Measurements from ENCODE around the gene CCL18. TPM values are rescaled to one million over a fixed set of nuclear protein-coding genes. Genes with fewer than 3 reads are reported as not detected.

The CCL18 gene
- total RNA-seq: not detected in 2 replicates

DNA sequence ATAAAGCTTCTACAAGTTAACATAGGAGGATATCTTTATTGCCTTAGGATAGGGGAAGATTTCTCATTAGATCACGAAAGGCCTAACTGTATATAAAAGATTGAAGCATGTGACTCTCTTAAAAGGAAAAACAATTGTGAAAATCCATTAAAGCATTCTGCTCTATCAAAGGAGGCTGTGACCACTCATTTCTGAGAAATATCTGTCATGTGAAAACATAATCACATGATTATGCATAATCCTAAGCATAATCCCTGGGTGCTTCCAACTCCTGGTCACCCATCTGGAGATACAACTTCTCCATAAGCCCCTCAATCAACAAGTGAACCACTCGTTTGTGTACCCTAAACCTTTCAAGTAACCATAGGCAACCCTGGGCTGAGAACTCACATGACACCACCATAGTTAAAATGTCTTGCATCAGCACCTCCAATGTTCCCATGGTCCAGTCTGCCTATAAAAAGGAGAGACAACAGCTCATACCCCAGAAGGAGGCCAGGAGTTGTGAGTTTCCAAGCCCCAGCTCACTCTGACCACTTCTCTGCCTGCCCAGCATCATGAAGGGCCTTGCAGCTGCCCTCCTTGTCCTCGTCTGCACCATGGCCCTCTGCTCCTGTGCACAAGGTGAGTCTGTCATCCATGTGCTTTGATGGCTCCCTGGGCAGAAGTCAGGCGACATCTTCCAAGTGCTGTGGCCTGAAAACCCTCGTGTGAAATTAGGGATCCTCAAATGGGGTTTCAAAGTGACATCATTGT, at the start of gene CCL18:
CCL18 (plus strand) TSS at position 487 of the 756 bp plus-strand sequence; CDS start at position 558, 71 bp downstream.

GRCh38 chr17:36017799-36018198, 46.3 kb upstream of the CCL18 start, which contains the start of gene CCL23:
Gene CCL23 (minus strand): TSS chr17:36017972. CDS start chr17:36017897, 75 bp downstream.

GRCh38 chr17:36089888-36090836, 26.1 kb downstream of the CCL18 start, which contains the start of gene CCL3:
Gene CCL3 (minus strand): TSS chr17:36090143. CDS start chr17:36090058, 85 bp downstream.

DNA sequence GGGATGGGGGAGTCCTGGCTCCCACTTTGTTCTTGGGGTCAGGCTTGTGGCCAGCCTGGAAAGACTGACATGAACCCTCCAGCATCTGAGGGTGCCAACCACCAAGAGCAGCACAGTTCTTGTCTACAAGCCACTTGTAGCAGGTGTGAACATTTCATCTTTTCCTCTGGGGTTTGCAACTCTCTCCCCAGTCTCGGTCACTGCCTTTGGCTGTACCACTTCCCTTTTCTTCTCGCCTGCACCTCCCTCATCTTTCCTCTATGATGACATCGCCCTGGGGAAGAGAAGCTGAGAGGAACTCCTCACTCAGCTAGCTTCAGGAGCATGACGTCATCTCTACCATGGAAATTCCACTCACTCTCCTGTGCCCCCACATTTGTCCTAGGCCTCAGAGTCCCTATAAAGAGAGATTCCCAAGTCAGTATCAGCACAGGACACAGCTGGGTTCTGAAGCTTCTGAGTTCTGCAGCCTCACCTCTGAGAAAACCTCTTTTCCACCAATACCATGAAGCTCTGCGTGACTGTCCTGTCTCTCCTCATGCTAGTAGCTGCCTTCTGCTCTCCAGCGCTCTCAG, 39.4 kb downstream of the CCL18 start, which contains the start of gene CCL4:
CCL4 (plus strand) TSS at position 427 of the 575 bp plus-strand sequence; CDS start at position 506, 79 bp downstream.

Other genes starting within 250 kb of the CCL18 start
- not detected in 2 replicates for gene HEATR9, start 195.4 kb upstream of the CCL18 start, total RNA-seq
- gene CCL5, start 183.9 kb upstream of the CCL18 start, total RNA-seq: under 0.01 and 1.8 TPM in 2 replicates
- 0.19 TPM in 1 of 2 replicates, not detected in the other for gene RDM1, start 133.5 kb upstream of the CCL18 start, total RNA-seq
- gene LYZL6, start 120.6 kb upstream of the CCL18 start, total RNA-seq: not detected in 2 replicates
- gene CCL16, start 82.8 kb upstream of the CCL18 start, total RNA-seq: 0.65 TPM in 1 of 2 replicates, not detected in the other
- gene CCL14, start 77.5 kb upstream of the CCL18 start, total RNA-seq: 4.4 and 11.5 TPM in 2 replicates
- not detected in 2 replicates for gene CCL15, start 62.7 kb upstream of the CCL18 start, total RNA-seq
- gene CCL23, start 46.3 kb upstream of the CCL18 start, total RNA-seq: 0.76 and 3.4 TPM in 2 replicates
- not detected in 2 replicates for gene CCL3, start 25.9 kb downstream of the CCL18 start, total RNA-seq
- not detected in 2 replicates for gene CCL4, start 39.6 kb downstream of the CCL18 start, total RNA-seq
- 0.97 and 2.6 TPM in 2 replicates for gene TBC1D3B, start 112.4 kb downstream of the CCL18 start, total RNA-seq
- not detected in 2 replicates for gene CCL3L1, start 132.5 kb downstream of the CCL18 start, total RNA-seq
- gene CCL4L2, start 146.8 kb downstream of the CCL18 start, total RNA-seq: not detected in 2 replicates
- 0.13 TPM in 1 of 2 replicates, not detected in the other for gene TBC1D3I, start 200.3 kb downstream of the CCL18 start, total RNA-seq

All from bladder microvascular endothelial cell (primary cell).